ENCODE data around the gene ZNF319.

The ZNF319 gene

GRCh38 chr16:57999971-58000705 lies at the start of gene ZNF319:
Gene ZNF319 (minus strand): TSS chr16:58000672. CDS start chr16:57998265, 2,407 bp downstream.
- no peak for DNase-seq (ENCODE audit: low read depth in 1 of 2, low spot score in 1 of 2)

GRCh38 chr16:58049232-58050185 lies 49.0 kb upstream of the ZNF319 start:
- no peak for DNase-seq (ENCODE audit: low read depth in 1 of 2, low spot score in 1 of 2)

GRCh38 chr16:58048494-58049231 lies 48.2 kb upstream of the ZNF319 start:
- no peak for DNase-seq (ENCODE audit: low read depth in 1 of 2, low spot score in 1 of 2)

- DNase-seq (ENCODE audit: low read depth in 1 of 2, low spot score in 1 of 2), result no peak
Measured at GRCh38 chr16:58047557-58048348, 47.3 kb upstream of the ZNF319 start.

GRCh38 chr16:58046936-58047335 lies 46.5 kb upstream of the ZNF319 start:
- DNase-seq (ENCODE audit: low read depth in 1 of 2, low spot score in 1 of 2), result no peak

- DNase-seq (ENCODE audit: low read depth in 1 of 2, low spot score in 1 of 2), result no peak
Measured at GRCh38 chr16:58046054-58046881, 45.8 kb upstream of the ZNF319 start.

- no peak for DNase-seq (ENCODE audit: low read depth in 1 of 2, low spot score in 1 of 2)
Measured at GRCh38 chr16:58045096-58045495, 44.6 kb upstream of the ZNF319 start.

- no peak for DNase-seq (ENCODE audit: low read depth in 1 of 2, low spot score in 1 of 2)
Measured at GRCh38 chr16:58044266-58045019, 44.0 kb upstream of the ZNF319 start.

- no peak for DNase-seq (ENCODE audit: low read depth in 1 of 2, low spot score in 1 of 2)
Measured at GRCh38 chr16:58043571-58044155, 43.2 kb upstream of the ZNF319 start.

- DNase-seq (ENCODE audit: low read depth in 1 of 2, low spot score in 1 of 2), result no peak
Measured at GRCh38 chr16:58042886-58043515, 42.5 kb upstream of the ZNF319 start.

GRCh38 chr16:58042001-58042885 lies 41.8 kb upstream of the ZNF319 start:
- DNase-seq (ENCODE audit: low read depth in 1 of 2, low spot score in 1 of 2), result no peak

GRCh38 chr16:58041628-58041955 lies 41.1 kb upstream of the ZNF319 start:
- DNase-seq (ENCODE audit: low read depth in 1 of 2, low spot score in 1 of 2), result no peak

GRCh38 chr16:58040945-58041627 lies 40.6 kb upstream of the ZNF319 start:
- DNase-seq (ENCODE audit: low read depth in 1 of 2, low spot score in 1 of 2), result no peak

GRCh38 chr16:58040496-58040846 lies 40.0 kb upstream of the ZNF319 start:
- DNase-seq (ENCODE audit: low read depth in 1 of 2, low spot score in 1 of 2), result no peak

GRCh38 chr16:58039829-58040495 lies 39.5 kb upstream of the ZNF319 start:
- DNase-seq (ENCODE audit: low read depth in 1 of 2, low spot score in 1 of 2), result no peak

- DNase-seq (ENCODE audit: low read depth in 1 of 2, low spot score in 1 of 2), result no peak
Measured at GRCh38 chr16:58038219-58038641, 37.8 kb upstream of the ZNF319 start.
